PFSK-1 (cell line): Measurements from ENCODE around the gene CRADD.

Experiments
- FOXP2 ChIP-seq: optimal IDR thresholded peaks from 2 replicates; pipeline ENCODE3; 2011; ENCODE audit warnings: borderline replicate concordance, control low read depth, inconsistent platforms; ENCODE audit not compliant: insufficient read depth; ENCODE audit errors: extremely low read length, extremely low read depth
- POLR2AphosphoS5 ChIP-seq: IDR thresholded peaks from 2 replicates; pipeline ENCODE4 v1.6.1; 2012; ENCODE audit warnings: low read depth, mild to moderate bottlenecking, control low read depth, low read length, moderate library complexity
- REST ChIP-seq, 2 experiments: IDR thresholded peaks; 2 replicates each; pipeline versions ENCODE4 v1.6.1 to v1.8.0; 2011 to 2012; ENCODE audit warnings: low read depth in 2 of 2, low read length in 2 of 2, control low read depth in 1 of 2, inconsistent platforms in 1 of 2, mild to moderate bottlenecking in 1 of 2, moderate library complexity in 1 of 2; ENCODE audit not compliant: insufficient read depth in 1 of 2
- SIN3A ChIP-seq: IDR thresholded peaks from 2 replicates; pipeline ENCODE4 v1.6.1; 2012; ENCODE audit warnings: mild to moderate bottlenecking, low read length, moderate library complexity, borderline replicate concordance; ENCODE audit not compliant: insufficient read depth
- TAF1 ChIP-seq: IDR thresholded peaks from 2 replicates; pipeline ENCODE4 v1.6.1; 2012; ENCODE audit warnings: low read length, control low read depth, borderline replicate concordance; ENCODE audit not compliant: insufficient read depth

The CRADD gene

DNA sequence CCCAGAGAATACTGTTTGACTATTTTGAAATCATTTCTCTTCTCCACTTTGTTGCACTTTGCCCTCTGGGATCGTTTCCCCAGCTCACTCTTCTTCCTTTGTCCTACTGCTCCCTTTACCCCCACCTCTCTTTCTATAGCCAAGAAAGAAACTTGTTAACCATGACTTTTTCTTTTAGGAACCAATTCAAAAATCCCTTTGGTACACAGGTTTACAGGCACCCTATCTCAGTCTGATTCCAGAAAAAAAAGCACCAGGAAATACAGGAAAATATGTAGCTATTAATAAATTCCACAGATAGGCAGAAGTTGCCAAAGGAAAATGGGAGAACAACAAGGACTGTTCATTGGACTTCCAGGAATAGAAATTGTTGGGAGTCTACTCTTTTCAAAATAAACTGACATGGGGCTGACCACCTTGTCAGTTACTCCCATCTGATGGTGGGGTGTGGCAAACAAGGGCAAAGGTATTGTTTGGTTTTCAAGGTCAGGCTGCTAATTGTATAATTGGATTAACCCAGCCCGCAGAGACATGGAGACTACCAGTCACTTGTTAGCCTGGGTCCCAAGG is 82.4 kb downstream of the CRADD start:
- no peak for TF ChIP-seq FOXP2
- TF ChIP-seq REST (IDR thresholded peaks at IDR 0.05; ENCODE audit: insufficient read depth in 1 of 2, low read depth in 2 of 2, low read length in 2 of 2) = no peak
- no peak for TF ChIP-seq POLR2AphosphoS5
- TF ChIP-seq SIN3A = no peak
- TF ChIP-seq TAF1 = no peak

GRCh38 chr12:93760275-93760875 is 83.2 kb downstream of the CRADD start:
- TF ChIP-seq REST (IDR thresholded peaks at IDR 0.05; ENCODE audit: insufficient read depth in 1 of 2, low read depth in 2 of 2, low read length in 2 of 2) = no peak
- TF ChIP-seq TAF1 = peak; percentile 5; the same call in 1 of the 2 replicates

- TF ChIP-seq FOXP2 (no peak), TAF1 (no peak), REST (IDR thresholded peaks at IDR 0.05; ENCODE audit: insufficient read depth in 1 of 2, low read depth in 2 of 2, low read length in 2 of 2) (no peak), POLR2AphosphoS5 (no peak), SIN3A (no peak)
Observed at GRCh38 chr12:93762059-93762719, 85.0 kb downstream of the CRADD start.

- TF ChIP-seq SIN3A = no peak
- no peak for TF ChIP-seq FOXP2
- TF ChIP-seq REST (IDR thresholded peaks at IDR 0.05; ENCODE audit: insufficient read depth in 1 of 2, low read depth in 2 of 2, low read length in 2 of 2) = no peak
- no peak for TF ChIP-seq TAF1
- no peak for TF ChIP-seq POLR2AphosphoS5
Observed at GRCh38 chr12:93762912-93763553, 85.9 kb downstream of the CRADD start.
